NCI-H2081 treated with DMSO at 0.1 percent for 48 hours (cell line): ENCODE data around the gene DCAF7.

Experiments
- DNase-seq: peaks from one replicate; lab custom pipeline; 2025; lab: John Stamatoyannopoulos, UW

The DCAF7 gene

GRCh38 chr17:63549946-63550816, at the start of gene DCAF7:
Gene DCAF7 (plus strand): TSS chr17:63550477. CDS start chr17:63550678, 201 bp downstream.
- DNase-seq, result peak; percentile 99

- DNase-seq, result no peak
These were observed 49.5 kb upstream of the DCAF7 start for GRCh38 chr17:63500543-63501390.

- DNase-seq, result no peak
These were observed 47.0 kb upstream of the DCAF7 start for GRCh38 chr17:63503341-63503705.

GRCh38 chr17:63504261-63504660, 46.0 kb upstream of the DCAF7 start:
- no peak for DNase-seq

- DNase-seq, result no peak
These were observed 44.9 kb upstream of the DCAF7 start for GRCh38 chr17:63505341-63505740.

- no peak for DNase-seq
These were observed 43.6 kb upstream of the DCAF7 start for GRCh38 chr17:63506627-63507026.

- no peak for DNase-seq
These were observed 38.9 kb upstream of the DCAF7 start for GRCh38 chr17:63511331-63511730.

GRCh38 chr17:63512388-63512787, 37.9 kb upstream of the DCAF7 start:
- no peak for DNase-seq

- DNase-seq, result no peak
These were observed 37.2 kb upstream of the DCAF7 start for GRCh38 chr17:63512896-63513644.

- no peak for DNase-seq
These were observed 35.8 kb upstream of the DCAF7 start for GRCh38 chr17:63514477-63514876.

GRCh38 chr17:63514974-63515373, 35.3 kb upstream of the DCAF7 start:
- no peak for DNase-seq

GRCh38 chr17:63515426-63515825, 34.9 kb upstream of the DCAF7 start:
- no peak for DNase-seq

- DNase-seq, result no peak
These were observed 33.1 kb upstream of the DCAF7 start for GRCh38 chr17:63516910-63517824.

GRCh38 chr17:63517825-63518534, 32.3 kb upstream of the DCAF7 start:
- DNase-seq, result no peak

GRCh38 chr17:63519116-63519881, 31.0 kb upstream of the DCAF7 start:
- no peak for DNase-seq

- DNase-seq, result peak; percentile 36
These were observed 30.1 kb upstream of the DCAF7 start for GRCh38 chr17:63519972-63520882.

GRCh38 chr17:63523253-63523855, 26.9 kb upstream of the DCAF7 start, which contains the start of gene KCNH6:
Gene KCNH6 (plus strand): TSS chr17:63523358. CDS start chr17:63523414, 56 bp downstream.
- no peak for DNase-seq

GRCh38 chr17:63524051-63524450, 26.2 kb upstream of the DCAF7 start:
- DNase-seq, result no peak
